Calu3 (cell line): ENCODE measurements around the gene ZNF749. TPM values are rescaled to one million over a fixed set of nuclear protein-coding genes. Genes with fewer than 3 reads are reported as not detected.
A peak's percentile ranks its signal among the peaks of the same experiment; 100 is the strongest.

Source experiments
- BruUV-seq: library from RNA; stranded (reverse); fragments of 400-500 nt; replicated peaks from 2 replicates; lab custom pipeline; 2021; lab: Mats Ljungman, UMichigan
- CTCF ChIA-PET: fragments of 300-600 bp; sonication (Branson Sonifier 250); formaldehyde crosslinking; loops from one replicate; lab custom pipeline; 2022; ENCODE audit warnings: antibody characterized with exemption; lab: Charles Lee
- DNase-seq: peaks from one replicate; pipeline ENCODE4 v3.0.0; 2022
- H3K27ac Mint-ChIP-seq: one replicate; pipeline ENCODE4 v1.8.0; 2022; ENCODE audit warnings: mixed read lengths; ENCODE audit not compliant: unreplicated experiment
- H3K27me3 Mint-ChIP-seq: one replicate; pipeline ENCODE4 v1.8.0; 2022; ENCODE audit warnings: mixed read lengths; ENCODE audit not compliant: unreplicated experiment
- H3K36me3 Mint-ChIP-seq: one replicate; pipeline ENCODE4 v1.8.0; 2022; ENCODE audit warnings: mild to moderate bottlenecking, moderate library complexity, mixed read lengths; ENCODE audit not compliant: insufficient read depth, unreplicated experiment
- H3K4me1 Mint-ChIP-seq: one replicate; pipeline ENCODE4 v1.8.0; 2022; ENCODE audit warnings: mild to moderate bottlenecking, low read depth, mixed read lengths; ENCODE audit not compliant: unreplicated experiment
- H3K4me3 Mint-ChIP-seq: one replicate; pipeline ENCODE4 v1.8.0; 2022; ENCODE audit warnings: mild to moderate bottlenecking, low read depth, moderate library complexity, mixed read lengths; ENCODE audit not compliant: unreplicated experiment
- H3K9me3 Mint-ChIP-seq: one replicate; pipeline ENCODE4 v1.8.0; 2022; ENCODE audit warnings: low read depth, mixed read lengths; ENCODE audit not compliant: unreplicated experiment
- intact Hi-C: fragments of 100-400 bp; cut with micrococcal nuclease; formaldehyde crosslinking; loops from one replicate; pipeline ENCODE4 v1.10.0; 2022; ENCODE audit not compliant: unreplicated experiment
- total RNA-seq: library from RNA; stranded (reverse); gene quantifications from 2 replicates; pipeline ENCODE4 v1.2.3, GENCODE V29; 2022
- TF ChIP-seq, protein P1 (sequence below): fragments of 200-600 bp; IDR thresholded peaks from one replicate; pipeline ENCODE4 v1.8.0; 2022; ENCODE audit warnings: antibody characterized with exemption; ENCODE audit not compliant: unreplicated experiment

Gene ZNF749
- total RNA-seq, 1 experiment from 2014 or later = 20.4 TPM

DNA sequence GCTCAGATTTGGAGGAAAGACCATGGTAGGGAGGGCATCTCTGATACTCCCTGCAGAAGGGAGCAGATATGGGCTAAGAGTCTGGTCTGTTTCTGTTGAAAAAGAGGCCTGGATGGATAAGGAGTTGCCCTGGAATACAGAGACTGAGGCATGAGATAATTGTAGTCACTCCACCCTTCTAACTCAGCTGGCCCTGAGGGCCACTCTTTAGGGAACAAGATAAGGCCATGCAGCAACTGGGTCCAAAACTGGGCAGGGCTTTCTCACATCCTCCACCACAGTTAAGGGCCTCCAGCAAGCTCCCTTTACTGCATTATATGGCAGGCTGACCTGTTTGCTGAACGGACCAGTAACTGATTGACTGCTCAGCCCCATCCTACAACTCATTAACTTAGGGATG, 1.3 kb downstream of the ZNF749 start:
- Mint-ChIP-seq H3K9me3 (peaks cover 19% of the 10 kb centered on the region), H3K27me3 (no peaks in the 10 kb centered on the region), H3K36me3 (peaks cover 31% of the 10 kb centered on the region), H3K27ac (peak overlapping the region; percentile 69), H3K4me1 (peaks cover 21% of the 10 kb centered on the region), H3K4me3 (peak overlapping the region; percentile 94)
- TF ChIP-seq, protein P1, sequence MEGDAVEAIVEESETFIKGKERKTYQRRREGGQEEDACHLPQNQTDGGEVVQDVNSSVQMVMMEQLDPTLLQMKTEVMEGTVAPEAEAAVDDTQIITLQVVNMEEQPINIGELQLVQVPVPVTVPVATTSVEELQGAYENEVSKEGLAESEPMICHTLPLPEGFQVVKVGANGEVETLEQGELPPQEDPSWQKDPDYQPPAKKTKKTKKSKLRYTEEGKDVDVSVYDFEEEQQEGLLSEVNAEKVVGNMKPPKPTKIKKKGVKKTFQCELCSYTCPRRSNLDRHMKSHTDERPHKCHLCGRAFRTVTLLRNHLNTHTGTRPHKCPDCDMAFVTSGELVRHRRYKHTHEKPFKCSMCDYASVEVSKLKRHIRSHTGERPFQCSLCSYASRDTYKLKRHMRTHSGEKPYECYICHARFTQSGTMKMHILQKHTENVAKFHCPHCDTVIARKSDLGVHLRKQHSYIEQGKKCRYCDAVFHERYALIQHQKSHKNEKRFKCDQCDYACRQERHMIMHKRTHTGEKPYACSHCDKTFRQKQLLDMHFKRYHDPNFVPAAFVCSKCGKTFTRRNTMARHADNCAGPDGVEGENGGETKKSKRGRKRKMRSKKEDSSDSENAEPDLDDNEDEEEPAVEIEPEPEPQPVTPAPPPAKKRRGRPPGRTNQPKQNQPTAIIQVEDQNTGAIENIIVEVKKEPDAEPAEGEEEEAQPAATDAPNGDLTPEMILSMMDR = no peak
- intact Hi-C loops = loop anchor here (10.0 kb wide), 1 partner anchor 568 kb away; the partner anchor contains the start of gene ZNF606
- CTCF ChIA-PET = no interaction called here
- DNase-seq = no peak
- no TSS peak for BruUV-seq

DNA sequence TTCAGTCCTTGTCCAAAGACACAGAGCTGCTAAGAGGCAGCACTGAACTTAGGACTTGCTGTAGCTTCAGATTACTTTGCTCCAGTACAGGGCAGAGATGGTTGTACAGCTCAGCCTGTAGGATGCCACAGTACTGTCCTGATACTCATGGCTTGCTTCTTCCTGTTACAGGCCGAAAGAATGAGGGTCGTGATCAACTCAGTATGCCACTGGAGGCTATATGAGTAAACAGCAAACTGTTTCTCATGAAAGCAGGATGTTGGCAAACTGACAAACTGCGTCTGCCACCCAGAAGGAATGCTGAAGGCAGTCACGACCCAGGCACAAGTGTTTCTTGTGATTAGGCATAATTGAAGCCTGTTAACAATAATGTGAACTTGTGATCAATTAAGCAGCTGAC, 2.8 kb downstream of the ZNF749 start:
- Mint-ChIP-seq H3K27me3 (no peaks in the 10 kb centered on the region), H3K9me3 (peaks cover 25% of the 10 kb centered on the region), H3K4me3 (no peak overlapping the region), H3K4me1 (peaks cover 21% of the 10 kb centered on the region), H3K36me3 (peaks cover 31% of the 10 kb centered on the region), H3K27ac (no peak overlapping the region)
- no peak for DNase-seq
- intact Hi-C loops = loop anchor here (10.0 kb wide), 1 partner anchor 567 kb away; the partner anchor contains the start of gene ZNF606
- TF ChIP-seq, protein P1 = no peak
- CTCF ChIA-PET = no interaction called here
- no TSS peak for BruUV-seq

DNA sequence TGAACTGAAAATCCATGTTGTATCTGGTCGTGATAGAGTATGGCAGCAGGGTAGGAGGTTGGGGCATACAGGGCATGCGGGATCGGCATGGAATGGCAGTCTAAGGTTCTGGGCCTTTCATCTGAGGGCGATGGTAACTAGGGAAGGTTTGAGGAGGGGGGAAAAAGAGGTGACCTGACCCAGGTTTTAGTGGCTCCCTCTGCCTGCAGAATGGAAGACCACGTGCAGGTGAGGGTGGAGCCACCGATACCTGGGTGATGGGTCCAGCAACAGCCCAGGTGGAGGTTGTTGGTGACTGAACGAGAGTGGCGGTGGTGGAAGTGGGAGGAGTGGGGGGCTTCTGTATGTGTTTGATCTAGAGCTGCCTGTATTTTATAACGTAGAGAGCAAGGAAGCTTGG, 3.8 kb downstream of the ZNF749 start:
- TF ChIP-seq, protein P1 = no peak
- intact Hi-C loops = loop anchor here (10.0 kb wide), 1 partner anchor 566 kb away; the partner anchor contains the start of gene ZNF606
- CTCF ChIA-PET = no interaction called here
- Mint-ChIP-seq H3K4me3 (no peak overlapping the region), H3K9me3 (peaks cover 27% of the 10 kb centered on the region), H3K27ac (no peak overlapping the region), H3K4me1 (peaks cover 21% of the 10 kb centered on the region), H3K36me3 (peaks cover 35% of the 10 kb centered on the region), H3K27me3 (no peaks in the 10 kb centered on the region)
- no TSS peak for BruUV-seq
- DNase-seq = no peak

DNA sequence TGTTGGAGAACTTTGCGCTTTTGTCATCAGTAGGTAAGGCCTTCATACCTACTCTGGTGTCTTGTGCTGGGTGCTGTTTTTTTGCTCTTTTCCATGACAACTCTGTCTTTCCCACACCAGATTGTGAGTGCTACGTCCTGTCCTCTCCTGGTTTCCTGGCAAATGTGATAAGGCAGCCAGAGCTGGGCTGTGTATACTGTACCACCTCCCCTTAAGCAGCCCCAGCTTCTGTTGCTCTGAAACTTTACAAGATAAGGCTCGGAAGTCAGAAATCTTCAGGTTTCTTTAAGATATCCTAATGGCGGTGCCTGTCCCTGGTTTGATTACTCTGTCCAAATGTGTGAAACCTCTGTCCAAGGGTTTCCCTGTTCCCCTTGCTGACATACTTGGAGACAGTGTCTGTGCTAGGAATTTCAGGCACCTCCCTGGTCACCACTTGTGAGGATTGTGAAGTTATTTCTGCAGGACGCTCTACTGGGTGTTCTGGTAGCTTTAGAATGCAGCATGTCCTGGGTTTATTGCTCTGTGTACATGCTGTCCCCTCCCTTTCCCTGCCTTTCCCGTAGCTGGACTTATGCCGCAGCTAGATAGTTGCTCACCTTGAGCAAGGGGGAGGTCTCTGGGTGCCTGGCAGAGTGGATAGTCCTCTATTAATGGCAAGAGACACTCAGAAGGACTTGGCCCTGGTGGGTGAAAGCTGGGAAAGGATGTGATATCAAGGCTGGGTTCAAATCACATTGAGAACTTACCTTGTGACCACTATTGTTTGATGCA, 7.0 kb downstream of the ZNF749 start:
- intact Hi-C loops = no loop called here
- no peak overlapping the region for H3K27ac Mint-ChIP-seq
- CTCF ChIA-PET = no interaction called here
- TF ChIP-seq, protein P1 = no peak
- peaks cover 26% of the 10 kb centered on the region for H3K9me3 Mint-ChIP-seq
- BruUV-seq = no TSS peak
- no peak for DNase-seq
- peaks cover 15% of the 10 kb centered on the region for H3K36me3 Mint-ChIP-seq
- H3K4me1 Mint-ChIP-seq = no peaks in the 10 kb centered on the region
- no peaks in the 10 kb centered on the region for H3K27me3 Mint-ChIP-seq
- no peak overlapping the region for H3K4me3 Mint-ChIP-seq
